Left lung (tissue), 10 donors: ENCODE measurements around the gene DIAPH2. TPM values are rescaled to one million over a fixed set of nuclear protein-coding genes. Genes with fewer than 3 reads are reported as not detected.

ENCODE experiments used
- ATAC-seq: fragments of 200-7000 bp; cut with Tn5 transposase; one replicate; pipeline ENCODE4 v1.9.1; 2020; ENCODE audit warnings: moderate library complexity
- DNase-seq, 4 donors: peaks; one replicate each; pipeline ENCODE4 v3.0.0-alpha.2; 2013 to 2020
- H3K27ac ChIP-seq, 2 donors: fragments of 200-600 bp; sonication (generic) in 1 of 2; one replicate each; pipeline versions ENCODE4 v1.5.0 to v1.8.0; 2020 to 2021
- H3K27me3 ChIP-seq, 2 donors: fragments of 200-600 bp; sonication (generic) in 1 of 2; one replicate each; pipeline versions ENCODE4 v1.5.0 to v1.8.0; 2020 to 2021
- H3K36me3 ChIP-seq, 2 donors: fragments of 200-600 bp; sonication (generic) in 1 of 2; one replicate each; pipeline versions ENCODE4 v1.5.0 to v1.8.0; 2020 to 2021
- H3K4me1 ChIP-seq, 2 donors: fragments of 200-600 bp; one replicate each; pipeline ENCODE4 v1.8.0; 2021
- H3K4me3 ChIP-seq, 2 donors: fragments of 200-600 bp; sonication (generic) in 1 of 2; one replicate each; pipeline versions ENCODE4 v1.5.0 to v1.8.0; 2020 to 2021; ENCODE audit warnings: mild to moderate bottlenecking in 1 of 2
- H3K9me3 ChIP-seq, 2 donors: fragments of 200-600 bp; sonication (generic) in 1 of 2; one replicate each; pipeline versions ENCODE4 v1.5.0 to v1.8.0; 2020 to 2021
- CTCF ChIP-seq, 2 donors: fragments of 200-600 bp; sonication (generic) in 1 of 2; IDR thresholded peaks; one replicate each; pipeline versions ENCODE4 v1.5.0 to v1.8.0; 2021; ENCODE audit warnings: antibody characterized with exemption in 2 of 2
- intact Hi-C, 2 donors: fragments of 100-400 bp; cut with DNase I; formaldehyde crosslinking; loops; one replicate each; pipeline versions ENCODE4 v1.11.2 to v1.14.2; 2022
- polyA plus RNA-seq, 6 donors: library from polyadenylated mRNA; unstranded; fragments of 120-200 nt; gene quantifications; one replicate each; pipeline ENCODE4 v1.2.1, GENCODE V29; 2013; ENCODE audit not compliant: insufficient read length in 6 of 6
- total RNA-seq, 2 donors: library from RNA; stranded (reverse); fragmentation: NEBNext Ultra II Directional; extraction: Animal tissue kit (Norgen Biotek cat#: 25700); gene quantifications; one replicate each; pipeline ENCODE4 v1.2.1, GENCODE V29; 2021
- donor health status: DM: no; HTN: yes; CAD: no.
- donor health status: DM: no; HTN: no; CAD: no.

Gene DIAPH2
- total and polyA plus RNA-seq, 8 donors, result 14.6 to 34.1 (median 16.4) TPM

- ATAC-seq (no peak), DNase-seq (no peak)
- H3K27me3 ChIP-seq, result no peaks in the 10 kb centered on the region
- intact Hi-C loops, result no loop called here
- no peaks in the 10 kb centered on the region for H3K4me1 ChIP-seq
- H3K27ac ChIP-seq, result no peak overlapping the region
- H3K9me3 ChIP-seq, result no peaks in the 10 kb centered on the region
- H3K36me3 ChIP-seq, result no peaks in the 10 kb centered on the region
- no peak overlapping the region for H3K4me3 ChIP-seq
- TF ChIP-seq CTCF (IDR thresholded peaks at IDR 0.05), result no peak
These were observed 949.2 kb downstream of the DIAPH2 start for GRCh38 chrX:97633798-97634197.

DNA sequence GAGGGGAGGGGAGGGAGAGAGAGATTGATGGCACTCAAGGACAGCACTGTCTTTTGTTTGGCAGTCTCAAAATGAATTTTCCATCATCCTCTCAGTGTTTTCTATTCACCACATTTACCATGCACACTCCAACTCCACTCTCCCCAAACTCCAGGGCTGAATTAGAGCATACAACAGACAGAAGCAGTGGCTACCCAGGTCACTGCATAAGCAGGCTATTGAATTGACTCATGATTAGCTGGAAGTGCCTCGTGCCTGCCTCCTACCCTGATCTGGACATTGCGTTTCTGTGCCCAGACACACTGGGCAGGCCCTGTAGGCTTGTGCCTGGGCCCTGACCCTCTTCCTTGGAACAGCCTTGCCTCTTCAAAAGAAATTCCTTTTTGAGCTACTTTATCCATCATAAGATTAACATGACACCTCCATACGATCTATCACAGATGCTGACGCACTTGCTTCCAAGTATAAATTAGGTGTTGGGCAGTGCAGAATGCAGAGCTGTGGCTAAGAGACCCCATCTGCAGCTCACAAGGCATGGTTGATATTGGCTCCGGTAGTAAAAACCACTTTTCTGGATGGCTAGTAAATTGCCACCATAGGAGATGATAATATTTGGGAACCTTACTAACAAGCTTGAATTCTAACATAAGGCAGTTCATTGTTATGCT lies 952.0 kb downstream of the DIAPH2 start:
- no peaks in the 10 kb centered on the region for H3K27me3 ChIP-seq
- H3K27ac ChIP-seq, result no peak overlapping the region
- H3K4me1 ChIP-seq, result no peaks in the 10 kb centered on the region
- H3K4me3 ChIP-seq, result no peak overlapping the region
- intact Hi-C loops, result no loop called here
- no peak for DNase-seq
- no peak for ATAC-seq
- TF ChIP-seq CTCF (IDR thresholded peaks at IDR 0.05), result no peak
- H3K36me3 ChIP-seq, result no peaks in the 10 kb centered on the region
- no peaks in the 10 kb centered on the region for H3K9me3 ChIP-seq

DNA sequence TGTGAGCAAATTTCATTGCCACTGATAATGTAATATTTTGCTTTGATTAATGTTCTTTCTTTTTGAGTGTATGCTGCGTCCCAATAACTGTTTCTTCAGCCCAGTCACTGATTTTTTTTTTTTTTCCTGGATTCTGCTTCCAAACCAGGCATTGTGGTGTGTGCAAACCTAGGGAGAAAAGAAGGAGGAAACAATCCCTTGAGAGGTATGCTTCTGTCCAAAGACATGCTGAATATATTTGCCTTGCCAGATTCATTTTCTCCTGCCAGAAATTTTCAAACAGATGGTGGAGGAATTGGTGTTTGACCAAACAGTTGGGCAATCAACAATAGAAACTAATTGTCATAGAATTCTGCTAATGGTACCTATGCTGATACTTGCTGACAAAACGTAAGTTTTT lies 952.6 kb downstream of the DIAPH2 start:
- H3K27ac ChIP-seq, result no peak overlapping the region
- no peak for ATAC-seq
- H3K9me3 ChIP-seq, result no peaks in the 10 kb centered on the region

DNA sequence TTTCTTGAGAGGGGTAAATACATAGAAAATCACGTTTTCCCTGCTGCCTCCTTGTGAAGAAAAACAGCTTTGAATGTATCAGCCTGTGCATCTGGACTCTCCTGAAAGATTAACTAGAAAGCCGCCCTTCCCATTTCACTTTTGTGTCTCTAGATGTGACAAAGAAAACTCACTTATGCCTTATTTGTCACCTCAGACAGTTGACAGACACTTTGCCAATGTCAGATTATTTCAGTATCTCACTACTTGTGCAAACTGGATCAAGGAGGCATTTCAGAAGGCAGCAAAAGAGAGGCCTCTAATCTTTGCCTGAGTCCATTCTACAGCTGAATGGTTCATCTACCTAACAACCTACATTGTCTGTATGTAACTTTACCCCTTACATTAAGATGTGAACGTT lies 954.0 kb downstream of the DIAPH2 start:
- TF ChIP-seq CTCF (IDR thresholded peaks at IDR 0.05), result no peak
- Histone ChIP-seq H3K27me3 (no peaks in the 10 kb centered on the region), H3K4me3 (no peak overlapping the region), H3K4me1 (no peaks in the 10 kb centered on the region), H3K36me3 (no peaks in the 10 kb centered on the region), H3K27ac (no peak overlapping the region), H3K9me3 (no peaks in the 10 kb centered on the region)
- DNase-seq, result no peak
- intact Hi-C loops, result no loop called here
- ATAC-seq, result no peak

More for the DNA sequence above, 952.6 kb downstream of the DIAPH2 start:
- no peak for TF ChIP-seq CTCF (IDR thresholded peaks at IDR 0.05)
- Histone ChIP-seq H3K27me3 (no peaks in the 10 kb centered on the region), H3K4me3 (no peak overlapping the region), H3K36me3 (no peaks in the 10 kb centered on the region), H3K4me1 (no peaks in the 10 kb centered on the region)
- no peak for DNase-seq
- intact Hi-C loops, result no loop called here

- Histone ChIP-seq H3K27ac (no peak overlapping the region), H3K4me1 (no peaks in the 10 kb centered on the region), H3K9me3 (no peaks in the 10 kb centered on the region), H3K4me3 (no peak overlapping the region), H3K27me3 (no peaks in the 10 kb centered on the region), H3K36me3 (no peaks in the 10 kb centered on the region)
- intact Hi-C loops, result no loop called here
- DNase-seq (no peak), ATAC-seq (no peak)
- no peak for TF ChIP-seq CTCF (IDR thresholded peaks at IDR 0.05)
These were observed 954.9 kb downstream of the DIAPH2 start for GRCh38 chrX:97639526-97639925.

Other genes starting within 250 kb of the DIAPH2 start
- 1 to 10 TPM in 1 of 2 donors, under 1 TPM in 1; 0.68 to 1.2 TPM for gene RPA4, start 199.1 kb downstream of the DIAPH2 start, total RNA-seq
- under 1 TPM in 4 of 6 donors, not detected in 2; 0.17 to 0.26 (median 0.20) TPM for gene RPA4, start 199.1 kb downstream of the DIAPH2 start, polyA plus RNA-seq